Left lung (tissue), 10 donors: ENCODE measurements around the gene KLHL28. TPM values are rescaled to one million over a fixed set of nuclear protein-coding genes. Genes with fewer than 3 reads are reported as not detected.

Experiments
- ATAC-seq: fragments of 200-7000 bp; cut with Tn5 transposase; one replicate; pipeline ENCODE4 v1.9.1; 2020; ENCODE audit warnings: moderate library complexity
- DNase-seq, 4 donors: peaks; one replicate each; pipeline ENCODE4 v3.0.0-alpha.2; 2013 to 2020
- H3K27ac ChIP-seq, 2 donors: fragments of 200-600 bp; sonication (generic) in 1 of 2; one replicate each; pipeline versions ENCODE4 v1.5.0 to v1.8.0; 2020 to 2021
- H3K27me3 ChIP-seq, 2 donors: fragments of 200-600 bp; sonication (generic) in 1 of 2; one replicate each; pipeline versions ENCODE4 v1.5.0 to v1.8.0; 2020 to 2021
- H3K36me3 ChIP-seq, 2 donors: fragments of 200-600 bp; sonication (generic) in 1 of 2; one replicate each; pipeline versions ENCODE4 v1.5.0 to v1.8.0; 2020 to 2021
- H3K4me1 ChIP-seq, 2 donors: fragments of 200-600 bp; one replicate each; pipeline ENCODE4 v1.8.0; 2021
- H3K4me3 ChIP-seq, 2 donors: fragments of 200-600 bp; sonication (generic) in 1 of 2; one replicate each; pipeline versions ENCODE4 v1.5.0 to v1.8.0; 2020 to 2021; ENCODE audit warnings: mild to moderate bottlenecking in 1 of 2
- H3K9me3 ChIP-seq, 2 donors: fragments of 200-600 bp; sonication (generic) in 1 of 2; one replicate each; pipeline versions ENCODE4 v1.5.0 to v1.8.0; 2020 to 2021
- intact Hi-C, 2 donors: fragments of 100-400 bp; cut with DNase I; formaldehyde crosslinking; loops; one replicate each; pipeline versions ENCODE4 v1.11.2 to v1.14.2; 2022
- polyA plus RNA-seq, 6 donors: library from polyadenylated mRNA; unstranded; fragments of 120-200 nt; gene quantifications; one replicate each; pipeline ENCODE4 v1.2.1, GENCODE V29; 2013; ENCODE audit not compliant: insufficient read length in 6 of 6
- total RNA-seq, 2 donors: library from RNA; stranded (reverse); fragmentation: NEBNext Ultra II Directional; extraction: Animal tissue kit (Norgen Biotek cat#: 25700); gene quantifications; one replicate each; pipeline ENCODE4 v1.2.1, GENCODE V29; 2021
- TF ChIP-seq, protein P1 (sequence below), 2 donors: fragments of 200-600 bp; sonication (generic) in 1 of 2; IDR thresholded peaks; one replicate each; pipeline versions ENCODE4 v1.5.0 to v1.8.0; 2021; ENCODE audit warnings: antibody characterized with exemption in 2 of 2
- donor health status: DM: no; HTN: yes; CAD: no.
- donor health status: DM: no; HTN: no; CAD: no.

KLHL28 gene
- total and polyA plus RNA-seq, 8 donors: 14.7 to 22.1 (median 17.8) TPM

GRCh38 chr14:44954750-44955149 lies 7.0 kb downstream of the KLHL28 start:
- intact Hi-C loops: no loop called here
- no peak overlapping the region for H3K4me3 ChIP-seq
- H3K4me1 ChIP-seq: peaks cover 11 to 39% of the 10 kb centered on the region in 2 donors
- no peaks in the 10 kb centered on the region for H3K9me3 ChIP-seq
- no peaks in the 10 kb centered on the region for H3K27me3 ChIP-seq
- ATAC-seq: no peak
- TF ChIP-seq, protein P1, sequence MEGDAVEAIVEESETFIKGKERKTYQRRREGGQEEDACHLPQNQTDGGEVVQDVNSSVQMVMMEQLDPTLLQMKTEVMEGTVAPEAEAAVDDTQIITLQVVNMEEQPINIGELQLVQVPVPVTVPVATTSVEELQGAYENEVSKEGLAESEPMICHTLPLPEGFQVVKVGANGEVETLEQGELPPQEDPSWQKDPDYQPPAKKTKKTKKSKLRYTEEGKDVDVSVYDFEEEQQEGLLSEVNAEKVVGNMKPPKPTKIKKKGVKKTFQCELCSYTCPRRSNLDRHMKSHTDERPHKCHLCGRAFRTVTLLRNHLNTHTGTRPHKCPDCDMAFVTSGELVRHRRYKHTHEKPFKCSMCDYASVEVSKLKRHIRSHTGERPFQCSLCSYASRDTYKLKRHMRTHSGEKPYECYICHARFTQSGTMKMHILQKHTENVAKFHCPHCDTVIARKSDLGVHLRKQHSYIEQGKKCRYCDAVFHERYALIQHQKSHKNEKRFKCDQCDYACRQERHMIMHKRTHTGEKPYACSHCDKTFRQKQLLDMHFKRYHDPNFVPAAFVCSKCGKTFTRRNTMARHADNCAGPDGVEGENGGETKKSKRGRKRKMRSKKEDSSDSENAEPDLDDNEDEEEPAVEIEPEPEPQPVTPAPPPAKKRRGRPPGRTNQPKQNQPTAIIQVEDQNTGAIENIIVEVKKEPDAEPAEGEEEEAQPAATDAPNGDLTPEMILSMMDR (IDR thresholded peaks at IDR 0.05): no peak
- peaks cover 0 to 7% of the 10 kb centered on the region in 2 donors for H3K36me3 ChIP-seq
- H3K27ac ChIP-seq: no peak overlapping the region
- no peak for DNase-seq

DNA sequence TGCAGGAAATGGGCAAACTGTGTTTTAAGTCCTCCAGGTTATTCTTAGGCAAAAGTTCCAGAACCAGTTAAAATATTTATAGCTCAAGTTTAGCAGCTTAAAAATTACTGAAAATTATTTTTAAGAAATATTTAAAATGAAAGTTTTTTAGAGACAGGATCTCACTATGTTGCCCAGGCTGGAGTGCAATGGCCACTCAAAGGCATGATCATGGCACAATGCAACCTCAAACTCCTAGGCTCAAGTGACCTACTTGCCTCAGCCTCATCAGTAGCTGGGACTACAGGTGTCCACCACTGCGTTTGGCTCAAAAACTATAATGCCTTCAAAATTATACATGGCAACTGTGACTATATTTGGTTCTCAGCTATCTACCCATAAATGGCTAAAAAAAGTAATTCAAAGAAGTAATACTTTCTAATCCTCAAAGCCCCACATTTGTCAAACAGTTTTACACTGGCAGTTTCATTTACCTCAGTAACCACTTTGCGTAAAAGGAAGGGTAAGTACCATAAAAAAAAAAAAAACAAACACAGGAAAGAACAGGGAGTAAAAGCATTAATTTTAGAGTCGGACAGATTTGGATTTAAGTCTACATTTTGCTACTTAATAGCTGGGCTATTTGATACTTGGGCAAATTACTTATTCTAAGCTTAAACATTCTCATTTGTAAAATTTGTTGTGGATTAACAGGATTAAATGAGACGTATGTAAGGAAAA lies 9.2 kb downstream of the KLHL28 start:
- H3K27me3 ChIP-seq: no peaks in the 10 kb centered on the region
- intact Hi-C loops: no loop called here
- ATAC-seq (no peak), DNase-seq (no peak)
- TF ChIP-seq, protein P1 (IDR thresholded peaks at IDR 0.05): no peak
- H3K9me3 ChIP-seq: no peaks in the 10 kb centered on the region
- peaks cover 0 to 9% of the 10 kb centered on the region in 2 donors for H3K36me3 ChIP-seq
- H3K4me3 ChIP-seq: no peak overlapping the region
- H3K4me1 ChIP-seq: peaks cover 0 to 17% of the 10 kb centered on the region in 2 donors
- no peak overlapping the region for H3K27ac ChIP-seq

DNA sequence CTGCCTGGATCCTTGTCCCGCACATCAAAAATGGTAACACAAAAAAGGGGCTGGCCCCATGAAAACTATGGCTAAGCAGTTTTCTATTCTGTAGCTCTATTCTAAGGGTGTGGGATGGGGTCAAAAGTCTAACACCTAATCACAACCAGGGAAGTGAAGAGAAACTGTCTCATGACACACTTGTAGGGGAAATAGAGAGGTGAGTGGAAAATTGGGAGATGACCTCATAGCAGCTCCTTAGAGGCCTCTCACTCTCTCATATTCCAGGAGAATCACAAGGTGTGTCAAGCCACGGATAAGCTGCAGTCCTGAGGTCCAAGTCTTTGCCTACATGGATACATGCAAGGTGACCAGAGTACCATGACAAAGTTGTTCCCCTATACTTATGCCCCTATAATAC lies 10.7 kb downstream of the KLHL28 start:
- peaks cover 0 to 6% of the 10 kb centered on the region in 2 donors for H3K9me3 ChIP-seq
- ATAC-seq (no peak), DNase-seq (no peak)
- intact Hi-C loops: no loop called here
- peaks cover 0 to 15% of the 10 kb centered on the region in 2 donors for H3K36me3 ChIP-seq
- peaks cover 0 to 13% of the 10 kb centered on the region in 2 donors for H3K4me1 ChIP-seq
- TF ChIP-seq, protein P1 (IDR thresholded peaks at IDR 0.05): no peak
- H3K4me3 ChIP-seq: no peak overlapping the region
- H3K27me3 ChIP-seq: no peaks in the 10 kb centered on the region
- no peak overlapping the region for H3K27ac ChIP-seq

- Histone ChIP-seq H3K36me3 (peaks cover 0 to 57% of the 10 kb centered on the region in 2 donors), H3K4me3 (no peak overlapping the region), H3K9me3 (peaks cover 0 to 6% of the 10 kb centered on the region in 2 donors), H3K4me1 (no peaks in the 10 kb centered on the region), H3K27ac (no peak overlapping the region), H3K27me3 (no peaks in the 10 kb centered on the region)
- DNase-seq (no peak), ATAC-seq (no peak)
- intact Hi-C loops: no loop called here
- TF ChIP-seq, protein P1 (IDR thresholded peaks at IDR 0.05): no peak
Measured at GRCh38 chr14:44945264-44945663, 16.5 kb downstream of the KLHL28 start.

DNA sequence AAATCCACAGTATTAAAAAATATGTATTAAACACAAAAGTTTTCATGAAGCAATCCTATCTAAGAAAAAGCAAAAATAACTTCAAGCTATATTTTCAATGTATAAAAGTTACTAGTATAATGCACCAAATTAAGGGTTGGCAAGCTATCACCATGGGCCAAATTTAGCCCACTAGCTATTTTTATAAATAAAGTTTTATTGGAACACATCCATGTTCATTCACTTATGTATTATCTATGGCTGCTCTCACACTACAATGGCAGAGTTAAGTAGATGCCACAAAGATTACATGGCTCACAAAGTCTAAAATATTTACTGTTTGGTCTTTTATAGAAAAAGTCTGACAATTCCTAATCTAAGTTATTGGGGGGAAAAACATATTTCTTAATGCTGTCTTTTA lies 17.6 kb downstream of the KLHL28 start:
- TF ChIP-seq, protein P1 (IDR thresholded peaks at IDR 0.05): no peak
- no peak overlapping the region for H3K27ac ChIP-seq
- peaks cover 0 to 67% of the 10 kb centered on the region in 2 donors for H3K36me3 ChIP-seq
- no peak for DNase-seq
- peaks cover 0 to 6% of the 10 kb centered on the region in 2 donors for H3K9me3 ChIP-seq
- intact Hi-C loops: no loop called here
- H3K4me1 ChIP-seq: no peaks in the 10 kb centered on the region
- no peak for ATAC-seq
- no peak overlapping the region for H3K4me3 ChIP-seq
- H3K27me3 ChIP-seq: no peaks in the 10 kb centered on the region
